Neuronal stem cell (in vitro differentiated cells): ENCODE data around the gene DNASE1L3.

Experiments used
- DNase-seq: peaks from one replicate; pipeline ENCODE4 v3.0.0-alpha.2; 2013; ENCODE audit warnings: low spot score
- H2AFZ ChIP-seq: one replicate; pipeline ENCODE4 v1.6.1; 2013; ENCODE audit warnings: mild to moderate bottlenecking, low read length, inconsistent platforms
- H2AK5ac ChIP-seq: 2 replicates; pipeline ENCODE4 v1.6.1; 2013; ENCODE audit warnings: low read depth, mild to moderate bottlenecking, inconsistent platforms, low read length, moderate library complexity, mixed read lengths
- H2BK120ac ChIP-seq: 2 replicates; pipeline ENCODE4 v1.6.1; 2013; ENCODE audit warnings: low read depth, mild to moderate bottlenecking, inconsistent platforms, low read length, moderate library complexity, mixed read lengths
- H2BK12ac ChIP-seq: one replicate; pipeline ENCODE4 v1.6.1; 2013; ENCODE audit warnings: low read length, inconsistent platforms
- H2BK15ac ChIP-seq: 2 replicates; pipeline ENCODE4 v1.6.1; 2013; ENCODE audit warnings: mild to moderate bottlenecking, low read length, inconsistent platforms, mixed read lengths
- H2BK5ac ChIP-seq: one replicate; pipeline ENCODE4 v1.6.1; 2013; ENCODE audit warnings: inconsistent platforms, mild to moderate bottlenecking, low read length, moderate library complexity
- H3K14ac ChIP-seq: one replicate; pipeline ENCODE4 v1.6.1; 2013; ENCODE audit warnings: low read length, inconsistent platforms
- H3K18ac ChIP-seq: 2 replicates; pipeline ENCODE4 v1.6.1; 2013; ENCODE audit warnings: low read length, inconsistent platforms
- H3K23ac ChIP-seq: 2 replicates; pipeline ENCODE4 v1.6.1; 2013; ENCODE audit warnings: low read depth, mild to moderate bottlenecking, mixed read lengths, low read length, inconsistent platforms; ENCODE audit not compliant: poor library complexity
- H3K27ac ChIP-seq: replicated peaks from 3 replicates; pipeline ENCODE4 v1.5.1; 2013; ENCODE audit warnings: low read length, inconsistent platforms
- H3K27me3 ChIP-seq, 3 experiments: 2 replicates each; pipeline ENCODE4 v1.6.1; 2013; ENCODE audit warnings: low read length in 3 of 3, mild to moderate bottlenecking in 2 of 3, inconsistent platforms in 1 of 3, low read depth in 1 of 3, mixed read lengths in 1 of 3, moderate library complexity in 1 of 3; ENCODE audit not compliant: control insufficient read depth in 3 of 3, insufficient read depth in 3 of 3
- H3K36me3 ChIP-seq, 2 donors: replicated peaks in 1 of 2; 2 replicates each; pipeline ENCODE4 v1.6.1; 2013; ENCODE audit warnings: low read length in 2 of 2; ENCODE audit not compliant: control insufficient read depth in 2 of 2, insufficient read depth in 2 of 2
- H3K4ac ChIP-seq: 2 replicates; pipeline ENCODE4 v1.6.1; 2013; ENCODE audit warnings: inconsistent platforms, mild to moderate bottlenecking, low read length, moderate library complexity
- H3K4me1 ChIP-seq, 2 donors: 1 replicate in 1 of 2; 2 replicates in 1 of 2; pipeline ENCODE4 v1.6.1; 2013; ENCODE audit warnings: low read length in 2 of 2, low read depth in 1 of 2; ENCODE audit not compliant: control insufficient read depth in 2 of 2, insufficient read depth in 1 of 2
- H3K4me2 ChIP-seq: one replicate; pipeline ENCODE4 v1.6.1; 2013; ENCODE audit warnings: mild to moderate bottlenecking, low read length, inconsistent platforms; ENCODE audit not compliant: insufficient read depth, poor library complexity, severe bottlenecking
- H3K4me3 ChIP-seq, 2 donors: 2 replicates each; pipeline ENCODE4 v1.5.1; 2013; ENCODE audit warnings: low read length in 2 of 2, mild to moderate bottlenecking in 2 of 2, inconsistent platforms in 1 of 2, moderate library complexity in 1 of 2
- H3K79me1 ChIP-seq: one replicate; pipeline ENCODE4 v1.6.1; 2013; ENCODE audit warnings: low read depth, mild to moderate bottlenecking, inconsistent platforms, low read length, moderate library complexity
- H3K9ac ChIP-seq: one replicate; pipeline ENCODE4 v1.6.1; 2013; ENCODE audit warnings: mild to moderate bottlenecking, low read depth, low read length, inconsistent platforms; ENCODE audit not compliant: poor library complexity
- H3K9me3 ChIP-seq, 2 donors: replicated peaks in 1 of 2; 2 replicates each; pipeline versions ENCODE3 to v1.6.1; 2013; ENCODE audit warnings: low read length in 2 of 2, mild to moderate bottlenecking in 2 of 2, inconsistent platforms in 1 of 2, low read depth in 1 of 2, mixed read lengths in 1 of 2, moderate library complexity in 1 of 2; ENCODE audit not compliant: control insufficient read depth in 2 of 2, insufficient read depth in 1 of 2
- H4K8ac ChIP-seq: one replicate; pipeline ENCODE4 v1.6.1; 2013; ENCODE audit warnings: low read depth, mild to moderate bottlenecking, inconsistent platforms, low read length, moderate library complexity
- H4K91ac ChIP-seq: one replicate; pipeline ENCODE4 v1.6.1; 2013; ENCODE audit warnings: low read length, low read depth, mild to moderate bottlenecking, inconsistent platforms; ENCODE audit not compliant: poor library complexity
- WGBS, 2 donors: extraction: QIAGEN DNeasy Blood & Tissue Kit; methylation state at CpG; one replicate each; pipeline ENCODE4 v1.1.7; 2013; ENCODE audit warnings: missing lambda C conversion rate in 2 of 2, mixed read lengths in 1 of 2; ENCODE audit not compliant: insufficient read length in 2 of 2, insufficient replicate concordance in 1 of 2; ENCODE audit errors: extremely low coverage in 2 of 2; 5-methylcytosine and 5-hydroxymethylcytosine counted together

Gene DNASE1L3

GRCh38 chr3:58180099-58180880, 30.5 kb downstream of the DNASE1L3 start:
- H3K18ac ChIP-seq: no peak overlapping the region
- no peak overlapping the region for H3K9ac ChIP-seq
- H3K9me3 ChIP-seq: no peaks in the 10 kb centered on the region
- no peak overlapping the region for H2BK5ac ChIP-seq
- H3K4ac ChIP-seq: no peak overlapping the region
- H3K4me1 ChIP-seq: peaks cover 6 to 8% of the 10 kb centered on the region in 2 donors
- no peak overlapping the region for H2BK120ac ChIP-seq
- WGBS, 2 donors: no CpG with 5 or more reads among the region's 12 CpGs
- no peak overlapping the region for H4K8ac ChIP-seq
- H2AK5ac ChIP-seq: peak overlapping the region; percentile 3
- no peaks in the 10 kb centered on the region for H3K36me3 ChIP-seq
- H3K14ac ChIP-seq: no peak overlapping the region
- no peak overlapping the region for H3K23ac ChIP-seq
- no peak overlapping the region for H3K4me3 ChIP-seq
- peaks cover 0 to 44% (median 3%) of the 10 kb centered on the region in 3 experiments for H3K27me3 ChIP-seq
- no peaks in the 10 kb centered on the region for H3K79me1 ChIP-seq
- no peak overlapping the region for H3K27ac ChIP-seq
- DNase-seq: no peak
- no peak overlapping the region for H3K4me2 ChIP-seq
- no peak overlapping the region for H2AFZ ChIP-seq
- no peak overlapping the region for H4K91ac ChIP-seq
- H2BK15ac ChIP-seq: no peak overlapping the region
- no peak overlapping the region for H2BK12ac ChIP-seq

- Histone ChIP-seq H2AFZ (no peak overlapping the region), H3K27me3 (peaks cover 0 to 37% (median 3%) of the 10 kb centered on the region in 3 experiments), H3K4me3 (no peak overlapping the region), H2BK120ac (no peak overlapping the region), H3K4me1 (peaks cover 7 to 10% of the 10 kb centered on the region in 2 donors), H3K9ac (no peak overlapping the region), H4K91ac (no peak overlapping the region), H3K27ac (no peak overlapping the region), H3K4me2 (no peak overlapping the region), H3K14ac (no peak overlapping the region), H3K79me1 (no peaks in the 10 kb centered on the region), H3K23ac (no peak overlapping the region), H2BK12ac (no peak overlapping the region), H3K36me3 (no peaks in the 10 kb centered on the region), H2AK5ac (peak overlapping the region; percentile 15), H3K4ac (no peak overlapping the region), H3K9me3 (no peaks in the 10 kb centered on the region), H2BK15ac (no peak overlapping the region), H4K8ac (no peak overlapping the region), H3K18ac (no peak overlapping the region), H2BK5ac (no peak overlapping the region)
- no peak for DNase-seq
- no CpG with 5 or more reads among the region's 13 CpGs for WGBS, 2 donors
Observed at GRCh38 chr3:58179235-58180098, 31.3 kb downstream of the DNASE1L3 start.

DNA sequence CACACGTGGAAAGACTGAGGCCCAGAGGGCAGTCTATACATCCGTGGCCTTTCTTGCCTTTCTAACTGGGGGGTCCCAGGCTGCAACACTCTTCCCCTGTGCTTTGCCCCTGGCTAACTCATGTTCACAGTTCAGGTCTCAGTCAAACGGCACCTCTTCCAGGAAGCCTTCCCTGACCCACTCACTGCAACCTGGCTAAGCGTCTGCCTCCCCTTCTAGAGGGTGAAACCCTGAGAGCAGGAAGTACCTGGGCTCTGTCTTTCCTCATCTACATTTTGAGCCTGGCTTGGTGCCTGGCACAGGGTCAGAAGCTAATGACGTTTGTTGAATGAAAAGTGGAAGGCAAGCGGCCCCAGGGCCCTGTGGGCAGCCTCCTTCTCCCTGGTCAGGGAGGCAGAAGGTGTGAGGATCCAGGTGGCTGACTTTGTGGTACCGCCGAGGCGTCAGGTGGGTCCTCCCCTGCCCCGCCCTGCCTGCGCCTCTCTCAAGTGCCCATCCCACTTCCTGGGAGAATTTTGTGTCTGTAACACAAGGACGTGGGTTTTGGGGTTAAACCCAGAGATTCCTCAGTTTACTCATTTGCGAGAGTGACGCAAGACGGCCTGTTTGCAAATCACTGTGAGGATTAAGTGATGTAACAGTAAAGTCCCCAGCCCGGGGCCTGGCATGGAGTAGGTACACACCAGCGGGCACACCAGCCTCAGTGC, 32.1 kb downstream of the DNASE1L3 start:
- Histone ChIP-seq H3K27ac (no peak overlapping the region), H4K91ac (no peak overlapping the region), H3K36me3 (no peaks in the 10 kb centered on the region), H3K18ac (peak overlapping the region; percentile 76), H3K4me2 (no peak overlapping the region), H3K23ac (no peak overlapping the region), H2BK15ac (no peak overlapping the region), H3K4me3 (no peak overlapping the region), H3K9ac (no peak overlapping the region), H2BK120ac (no peak overlapping the region), H2AK5ac (no peak overlapping the region), H3K79me1 (no peaks in the 10 kb centered on the region), H2BK5ac (no peak overlapping the region), H3K27me3 (peaks cover 0 to 31% (median 3%) of the 10 kb centered on the region in 3 experiments), H3K4ac (no peak overlapping the region), H4K8ac (no peak overlapping the region), H3K14ac (no peak overlapping the region), H3K4me1 (peaks cover 10% of the 10 kb centered on the region in 2 donors), H2BK12ac (no peak overlapping the region), H2AFZ (peak overlapping the region; percentile 91), H3K9me3 (no peaks in the 10 kb centered on the region)
- no peak for DNase-seq
- WGBS, 2 donors: no CpG with 5 or more reads among the region's 17 CpGs
